ENCODE measurements around the gene EIF2D. TPM values are rescaled to one million over a fixed set of nuclear protein-coding genes. Genes with fewer than 3 reads are reported as not detected.

EIF2D gene
- total RNA-seq, 4 donors from 2014 or later: 52.9 to 62.1 (median 57.0) TPM

- Histone ChIP-seq H3K4me3 (replicated peaks in 1 of 3) (no peak overlapping the region), H3K9me3 (no peaks in the 10 kb centered on the region), H3K4me1 (peaks cover 20% of the 10 kb centered on the region in 2 donors), H3K36me3 (no peaks in the 10 kb centered on the region), H3K27me3 (no peaks in the 10 kb centered on the region), H3K27ac (peak overlapping the region in 1 of 3 donors; percentile 12)
- WGBS, 2 donors: 56 to 58% methylated on average over 4 of the region's 4 CpGs
- intact Hi-C loops (cut with DNase I): loop anchor here (10.0 kb wide), 1 partner anchor 278 kb away; no protein-coding TSS in a partner anchor
- TF ChIP-seq CTCF (IDR thresholded peaks at IDR 0.05) (no peak), POLR2A (IDR thresholded peaks at IDR 0.05) (no peak)
- DNase-seq: no peak
Measured at GRCh38 chr1:206636671-206637070, 24.4 kb upstream of the EIF2D start.

- Histone ChIP-seq H3K36me3 (no peaks in the 10 kb centered on the region), H3K9me3 (no peaks in the 10 kb centered on the region), H3K27me3 (no peaks in the 10 kb centered on the region), H3K4me1 (peaks cover 20% of the 10 kb centered on the region in 2 donors), H3K27ac (peak overlapping the region in 2 of 3 donors; percentile 75 to 83), H3K4me3 (replicated peaks in 1 of 3) (peak overlapping the region; percentile 31 to 86 (median 61))
- whole genome bisulfite sequencing, 2 donors: 3 to 8% methylated on average over 14 of the region's 14 CpGs
- no peak for DNase-seq
- intact Hi-C loops (cut with DNase I): loop anchor here (2.0 to 10.0 kb wide), 2 partner anchors 29 to 279 kb away; no protein-coding TSS in a partner anchor
- TF ChIP-seq POLR2A (IDR thresholded peaks at IDR 0.05) (no peak), CTCF (IDR thresholded peaks at IDR 0.05) (no peak)
Measured at GRCh38 chr1:206635978-206636345, 23.7 kb upstream of the EIF2D start.

- Histone ChIP-seq H3K4me1 (peaks cover 20% of the 10 kb centered on the region in 2 donors), H3K27ac (peak within 1 kb of the TSS in 2 of 3 donors; percentile 75 to 83), H3K9me3 (no peaks in the 10 kb centered on the region), H3K36me3 (no peaks in the 10 kb centered on the region), H3K27me3 (no peaks in the 10 kb centered on the region), H3K4me3 (replicated peaks in 1 of 3) (peak within 1 kb of the TSS; percentile 31 to 86 (median 61))
- intact Hi-C loops (cut with DNase I): loop anchor here (2.0 to 10.0 kb wide), 2 partner anchors 29 to 279 kb away; no protein-coding TSS in a partner anchor
- peak; percentile 96 for DNase-seq
- WGBS, 2 donors: 0 to 1% methylated on average over 47 to 58 of the region's 84 CpGs
- TF ChIP-seq POLR2A (IDR thresholded peaks at IDR 0.05) (peak; percentile 81 to 98), CTCF (IDR thresholded peaks at IDR 0.05) (peak in 2 of 6 experiments; percentile 9 to 27)
Measured at GRCh38 chr1:206635080-206635977, 23.1 kb upstream of the EIF2D start, which contains the start of gene DYRK3. Gene DYRK3 (plus strand): TSS chr1:206635536. CDS start chr1:206635704, 168 bp downstream.

GRCh38 chr1:206634365-206635079 lies 22.3 kb upstream of the EIF2D start:
- H3K4me3 ChIP-seq (replicated peaks in 1 of 3): peak overlapping the region in 1 of 3 donors; percentile 86
- H3K9me3 ChIP-seq: no peaks in the 10 kb centered on the region
- H3K27me3 ChIP-seq: no peaks in the 10 kb centered on the region
- H3K27ac ChIP-seq: peak overlapping the region; percentile 14 to 83 (median 75)
- H3K36me3 ChIP-seq: no peaks in the 10 kb centered on the region
- peak; percentile 95 to 97 for DNase-seq
- 8 to 11% methylated on average over 26 of the region's 26 CpGs for WGBS, 2 donors
- intact Hi-C loops (cut with DNase I): loop anchor here (2.0 to 10.0 kb wide), 2 partner anchors 30 to 280 kb away; no protein-coding TSS in a partner anchor
- H3K4me1 ChIP-seq: peaks cover 20% of the 10 kb centered on the region in 2 donors
- TF ChIP-seq CTCF (IDR thresholded peaks at IDR 0.05) (peak; percentile 61 to 84 (median 78)), POLR2A (IDR thresholded peaks at IDR 0.05) (no peak)
